EH (cell line): ENCODE measurements around the gene EPO.
"Not testable (repeated sequence)": the region's sequence is repeated elsewhere in the genome, so short reads cannot be mapped to it uniquely, and the experiment has no call there.

Experiments
- DNase-seq: peaks from one replicate; pipeline ENCODE4 v3.0.0-alpha.2; 2015; ENCODE audit warnings: low read depth

The EPO gene

DNA sequence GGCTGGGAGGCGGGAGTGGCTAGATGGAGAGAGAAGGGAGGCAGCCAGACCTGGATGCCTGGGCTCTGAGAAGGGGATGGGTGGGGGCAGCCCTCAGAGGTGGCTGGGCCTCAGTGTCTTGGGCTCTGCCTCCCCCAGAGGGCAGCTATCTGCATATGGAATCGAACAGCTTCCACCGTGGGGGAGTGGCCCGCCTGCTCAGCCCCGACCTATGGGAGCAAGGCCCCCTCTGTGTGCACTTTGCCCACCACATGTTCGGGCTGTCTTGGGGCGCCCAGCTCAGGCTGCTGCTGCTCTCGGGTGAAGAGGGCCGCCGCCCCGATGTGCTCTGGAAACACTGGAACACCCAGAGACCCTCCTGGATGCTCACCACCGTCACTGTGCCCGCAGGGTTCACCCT, 16.4 kb downstream of the EPO start:
- DNase-seq: no peak

- DNase-seq: no peak
These were observed 19.7 kb downstream of the EPO start for GRCh38 chr7:100739934-100740333.

DNA sequence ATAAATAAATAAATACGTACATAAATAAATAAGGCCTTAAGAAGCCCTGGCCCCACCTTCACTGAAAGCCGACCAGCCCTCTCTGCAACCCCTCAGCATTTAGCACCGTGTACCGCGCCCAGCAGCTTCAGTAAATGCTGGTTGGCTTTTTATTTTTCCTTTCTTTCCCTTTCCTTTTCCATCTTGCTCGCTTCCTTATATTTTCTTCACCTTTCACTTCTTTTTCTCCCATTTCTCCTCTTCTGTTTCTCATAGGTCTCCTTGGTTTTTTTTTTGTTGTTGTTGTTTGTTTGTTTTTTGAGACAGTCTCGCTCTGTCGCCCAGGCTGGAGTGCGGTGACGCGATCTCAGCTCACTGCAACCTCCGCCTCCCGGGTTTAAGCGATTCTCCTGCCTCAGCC, 24.3 kb downstream of the EPO start:
- DNase-seq: no peak

DNA sequence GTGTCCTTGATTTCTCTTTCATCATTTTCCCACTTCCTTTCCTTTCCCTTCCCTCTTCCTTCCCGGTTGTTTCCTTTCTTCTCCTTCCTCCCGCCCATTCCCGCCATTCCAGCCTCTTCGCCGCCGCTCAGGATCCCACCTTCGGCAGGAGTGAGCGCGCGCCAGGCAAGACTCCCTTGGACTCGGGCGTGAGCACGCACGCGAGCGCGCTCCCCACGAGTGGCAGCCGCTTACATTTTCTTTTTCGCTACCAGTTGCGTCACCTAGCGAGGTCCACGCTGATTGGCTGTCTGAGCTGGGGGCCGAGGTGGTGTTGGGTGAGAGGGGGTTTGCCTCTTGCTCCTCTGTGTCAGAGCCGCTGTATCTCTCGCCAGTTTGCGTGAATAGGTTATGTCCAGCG, 24.9 kb downstream of the EPO start:
- peak; percentile 64 for DNase-seq

DNA sequence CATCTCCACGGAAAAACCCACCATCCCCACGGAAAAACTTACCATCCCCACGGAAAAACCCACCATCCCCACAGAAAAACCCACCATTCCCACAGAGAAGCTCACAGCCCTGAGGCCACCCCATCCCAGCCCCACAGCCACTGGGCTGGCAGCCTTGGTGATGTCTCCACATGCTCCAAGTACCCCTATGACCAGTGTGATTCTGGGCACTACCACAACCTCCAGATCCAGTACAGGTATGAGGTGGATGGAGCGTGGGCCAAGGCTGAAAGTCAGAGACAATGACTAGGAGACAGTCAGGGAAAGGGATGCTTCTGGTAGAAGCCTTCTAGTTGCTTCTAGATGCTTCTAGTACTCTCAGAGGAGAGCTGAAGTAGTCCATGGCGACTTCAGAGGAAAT, 32.7 kb downstream of the EPO start:
- no peak for DNase-seq

DNA sequence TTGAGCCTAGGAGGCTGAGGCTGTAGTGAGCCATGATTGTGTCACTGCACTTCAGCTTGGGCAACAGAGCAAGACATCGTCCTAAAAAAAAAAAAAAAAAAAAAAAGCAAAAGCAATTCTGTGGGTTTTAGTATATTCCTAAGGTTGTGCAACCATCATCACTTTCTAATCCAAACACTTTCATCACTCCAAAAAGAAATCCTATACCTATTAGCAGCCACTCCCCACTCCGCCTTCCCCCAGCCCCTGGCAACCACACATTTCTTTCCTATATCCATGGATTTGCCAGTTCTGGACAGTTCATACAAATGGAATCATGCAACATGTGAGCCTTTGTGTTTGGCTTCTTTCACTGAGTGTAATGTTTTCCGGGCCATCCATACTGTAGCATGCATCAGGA, 33.5 kb downstream of the EPO start:
- no peak for DNase-seq

DNA sequence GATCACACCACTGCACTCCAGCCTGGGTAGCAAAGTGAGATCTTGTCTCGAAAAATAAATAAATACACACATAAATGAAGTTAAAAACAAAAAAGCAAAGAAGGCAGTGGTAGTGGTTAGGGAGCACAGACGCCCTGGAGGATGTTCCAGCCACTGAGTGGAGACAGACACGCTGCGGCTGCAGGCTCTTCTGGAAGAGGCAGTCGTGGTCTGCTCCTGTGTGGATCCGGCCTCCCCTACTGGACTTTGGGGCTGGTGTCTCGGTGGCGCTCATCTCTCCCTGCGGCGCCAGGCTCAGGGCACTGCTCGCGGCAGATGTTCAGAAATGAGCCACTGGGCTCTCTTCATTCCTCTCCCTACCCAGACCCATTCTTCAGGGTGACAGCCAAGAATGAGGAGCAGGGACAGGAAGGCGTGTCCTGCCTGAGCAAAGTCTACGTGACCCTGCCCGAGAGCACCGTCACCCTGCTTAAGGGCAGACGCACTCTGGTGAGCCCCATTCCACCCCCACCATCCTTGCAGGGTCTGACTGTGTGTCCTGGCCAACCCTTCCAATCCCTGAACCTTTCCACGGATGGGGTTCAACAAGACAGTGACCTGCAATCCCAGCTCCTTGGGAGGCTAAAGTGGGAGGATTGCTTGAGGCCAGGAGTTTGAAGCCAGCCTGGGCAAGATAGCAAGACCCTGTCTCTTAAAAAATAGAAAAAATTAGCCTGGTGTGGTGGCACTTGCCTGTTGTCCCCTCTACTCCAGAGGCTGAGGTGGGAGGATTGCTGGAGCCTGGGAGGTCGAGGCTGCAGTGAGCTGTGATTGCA, 39.3 kb downstream of the EPO start:
- DNase-seq: no peak

DNA sequence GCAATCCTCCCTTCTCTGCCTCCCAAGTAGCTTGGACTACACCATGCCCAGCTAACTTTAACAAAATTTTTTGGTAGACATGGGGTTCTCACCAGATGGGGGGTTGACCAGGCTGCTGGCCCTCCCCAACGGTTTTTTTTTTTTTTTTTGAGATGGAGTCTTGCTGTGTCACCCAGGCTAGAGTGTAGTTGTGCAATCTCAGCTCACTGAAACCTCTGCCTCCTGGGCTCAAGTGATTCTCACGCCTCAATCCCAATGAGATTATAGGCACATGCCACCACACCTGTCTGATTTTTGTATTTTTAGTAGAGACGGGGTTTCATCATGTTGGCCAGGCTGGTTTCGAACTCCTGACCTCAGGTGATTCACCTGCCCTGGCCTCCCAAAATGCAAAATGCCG, 42.6 kb downstream of the EPO start:
- not testable (repeated sequence) for DNase-seq

DNA sequence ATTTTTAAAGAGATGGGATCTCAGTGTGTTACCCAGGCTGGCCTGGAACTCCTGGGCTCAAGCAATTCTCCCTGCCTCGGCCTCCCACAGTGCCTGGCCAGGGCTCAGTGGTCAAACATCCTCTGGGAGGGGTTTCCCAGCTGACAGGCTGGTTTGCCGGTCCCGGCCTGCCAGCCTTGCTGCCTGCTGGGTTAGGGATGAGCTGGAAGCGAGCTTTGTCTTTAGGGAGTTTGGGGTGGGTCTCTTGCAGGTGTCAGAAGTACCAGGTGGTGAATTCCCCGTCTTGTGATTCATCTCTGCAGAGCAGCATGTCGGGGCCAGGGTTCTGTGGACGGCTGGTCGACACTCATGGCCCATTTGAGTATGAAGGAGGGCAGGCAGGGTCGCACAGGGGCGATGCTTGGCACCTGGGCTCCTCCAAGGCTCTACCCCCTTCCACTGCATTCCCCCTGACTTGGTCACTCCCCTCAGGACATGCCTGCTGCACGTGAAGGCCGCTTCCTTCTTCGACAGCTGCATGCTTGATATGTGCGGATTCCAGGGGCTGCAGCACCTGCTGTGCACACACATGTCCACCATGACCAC, 43.4 kb downstream of the EPO start:
- no peak for DNase-seq

GRCh38 chr7:100764841-100765240, 44.6 kb downstream of the EPO start:
- no peak for DNase-seq

DNA sequence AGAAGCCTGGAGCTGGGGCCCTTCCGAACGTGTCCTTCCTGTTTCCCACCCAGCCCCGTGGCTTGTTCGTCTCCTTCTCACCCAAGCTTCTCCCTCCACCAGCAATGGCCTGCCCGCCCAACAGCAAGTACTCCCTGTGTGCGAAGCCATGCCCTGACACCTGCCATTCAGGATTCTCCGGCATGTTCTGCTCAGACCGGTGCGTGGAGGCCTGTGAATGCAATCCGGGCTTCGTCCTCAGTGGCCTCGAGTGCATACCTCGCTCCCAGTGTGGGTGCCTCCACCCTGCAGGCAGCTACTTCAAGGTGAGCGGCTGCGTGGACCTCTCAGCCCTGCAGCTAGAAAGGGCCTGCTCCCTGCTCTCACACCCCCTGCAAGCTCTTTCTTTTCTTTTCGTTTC, 45.0 kb downstream of the EPO start:
- DNase-seq: no peak

DNA sequence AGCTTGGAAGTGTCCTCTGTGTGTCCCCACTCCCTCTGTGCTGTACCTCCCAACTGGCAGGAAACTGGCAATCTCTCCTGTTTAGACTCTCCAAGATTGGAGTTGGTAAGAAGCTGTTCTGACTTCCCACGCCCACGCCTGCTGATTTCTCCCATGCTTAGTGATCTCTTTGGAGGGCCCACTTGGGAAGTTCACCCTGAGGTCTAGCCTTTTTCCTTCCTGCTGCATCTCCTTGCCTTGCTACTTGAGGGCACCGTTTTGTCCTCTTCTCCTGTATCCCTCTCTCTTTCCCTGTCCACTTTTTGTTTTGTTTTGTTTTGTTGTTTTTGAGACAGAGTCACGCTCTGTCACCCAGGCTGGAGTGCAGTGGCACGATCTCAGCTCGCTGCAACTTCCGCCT, 48.5 kb downstream of the EPO start:
- DNase-seq: no peak
